NCI-H146 treated with DMSO at 0.1 percent for 48 hours (cell line): ENCODE measurements around the gene TPRN.

Experiments
- DNase-seq: peaks from one replicate; lab custom pipeline; 2025; ENCODE audit not compliant: unreplicated experiment; lab: John Stamatoyannopoulos, UW

TPRN gene

DNA sequence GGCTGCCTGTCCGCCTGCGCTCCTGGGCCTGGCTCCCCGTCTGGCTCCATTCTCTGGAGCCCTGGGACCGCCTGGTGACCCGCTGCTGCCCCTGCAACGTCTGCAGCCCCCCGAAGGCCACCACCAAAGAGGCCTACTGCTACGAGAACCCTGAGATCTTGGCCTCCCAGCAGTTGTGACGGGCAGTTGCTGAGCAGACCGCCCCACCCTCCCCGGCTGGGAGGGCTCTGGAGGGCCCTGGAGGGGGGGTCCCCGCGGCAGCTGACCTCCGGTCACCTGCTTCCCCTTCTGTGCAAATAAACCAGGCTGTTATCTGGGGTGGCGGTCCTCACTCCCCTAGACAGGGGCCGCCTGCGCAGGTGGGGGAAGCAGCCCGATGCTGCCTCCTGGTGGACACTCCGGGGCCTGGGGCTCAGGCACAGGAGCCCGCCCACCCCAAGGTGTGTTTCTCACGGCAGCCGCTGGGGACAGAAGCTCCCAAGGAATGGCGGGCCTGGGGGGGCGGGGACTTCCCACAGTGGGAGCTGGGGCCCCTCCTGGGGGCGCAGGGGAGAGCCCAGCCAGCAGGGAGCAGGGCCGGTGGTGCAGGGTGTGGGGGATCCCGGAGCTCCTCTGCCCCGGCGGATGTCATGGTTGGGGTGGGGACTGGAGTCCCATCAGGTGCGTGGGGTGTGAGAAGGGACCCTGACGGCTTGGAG lies 35.8 kb upstream of the TPRN start:
- DNase-seq: peak; percentile 57

DNA sequence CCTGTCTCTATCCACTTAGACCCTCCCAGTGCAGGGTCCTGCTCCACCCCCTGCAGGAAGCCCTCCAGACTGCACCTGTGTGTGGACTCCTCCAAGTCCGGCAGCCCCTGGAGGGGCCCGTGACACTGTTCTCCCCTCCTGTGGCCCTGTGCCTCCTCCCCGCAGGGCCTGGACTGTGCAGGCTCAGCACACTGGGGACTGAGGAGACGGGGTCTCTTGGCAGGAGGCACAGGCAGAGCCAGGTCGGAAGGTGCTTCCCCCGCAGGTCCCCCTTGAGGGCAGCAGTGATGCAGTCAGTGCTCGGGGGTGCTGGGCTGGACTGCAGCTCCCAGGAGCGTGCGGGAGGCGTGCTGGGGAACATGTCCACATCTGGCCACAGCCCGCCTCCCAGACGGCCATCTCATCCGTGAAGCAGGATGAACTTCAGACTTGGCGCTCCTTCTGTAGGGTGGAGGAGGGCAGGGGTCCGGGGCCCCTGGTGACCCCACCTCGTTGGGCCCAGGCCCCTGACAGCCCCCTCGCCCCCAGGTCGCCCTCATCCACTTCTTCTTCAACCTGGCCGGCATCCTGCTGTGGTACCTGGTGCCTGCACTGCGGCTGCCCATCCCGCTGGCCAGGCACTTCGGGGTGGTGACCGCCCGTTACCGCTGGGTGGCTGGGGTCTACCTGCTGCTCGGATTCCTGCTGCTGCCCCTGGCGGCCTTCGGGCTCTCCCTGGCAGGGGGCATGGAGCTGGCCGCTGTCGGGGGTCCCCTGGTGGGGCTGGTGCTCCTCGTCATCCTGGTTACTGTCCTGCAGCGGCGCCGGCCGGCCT lies 35.1 kb upstream of the TPRN start:
- DNase-seq: no peak

DNA sequence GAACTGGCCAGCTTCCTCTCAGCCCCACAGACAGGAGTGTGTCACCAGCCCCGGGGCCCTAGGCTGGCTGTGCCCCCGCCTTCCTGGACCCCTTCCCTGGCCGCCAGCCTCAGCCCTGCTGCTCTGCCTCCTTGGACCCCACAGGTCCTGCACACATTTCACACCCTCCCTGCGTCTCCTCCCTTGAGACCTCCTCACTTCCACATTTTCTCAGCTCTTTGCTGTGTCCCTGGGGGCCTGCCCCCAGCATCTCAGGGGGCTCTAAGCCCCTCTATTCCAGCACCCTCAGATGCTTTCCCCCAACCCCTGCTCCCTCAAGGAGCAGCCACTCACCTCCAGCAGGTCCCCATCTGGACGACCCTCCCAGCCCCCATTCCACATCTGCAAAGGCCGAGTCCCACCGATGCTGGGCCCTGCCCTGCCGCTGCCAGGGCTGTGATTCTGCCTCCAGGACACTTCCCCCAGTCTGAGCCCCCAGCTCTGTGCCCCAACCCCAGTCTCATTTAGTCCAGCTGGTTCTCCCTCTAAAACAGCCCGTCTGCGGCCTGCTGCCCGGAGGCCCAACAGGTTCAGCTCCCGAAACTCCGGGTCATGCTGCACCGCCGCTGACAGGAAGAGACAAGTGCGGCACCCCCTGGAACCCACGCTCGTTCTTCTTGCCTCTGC lies 34.4 kb upstream of the TPRN start:
- no peak for DNase-seq

DNA sequence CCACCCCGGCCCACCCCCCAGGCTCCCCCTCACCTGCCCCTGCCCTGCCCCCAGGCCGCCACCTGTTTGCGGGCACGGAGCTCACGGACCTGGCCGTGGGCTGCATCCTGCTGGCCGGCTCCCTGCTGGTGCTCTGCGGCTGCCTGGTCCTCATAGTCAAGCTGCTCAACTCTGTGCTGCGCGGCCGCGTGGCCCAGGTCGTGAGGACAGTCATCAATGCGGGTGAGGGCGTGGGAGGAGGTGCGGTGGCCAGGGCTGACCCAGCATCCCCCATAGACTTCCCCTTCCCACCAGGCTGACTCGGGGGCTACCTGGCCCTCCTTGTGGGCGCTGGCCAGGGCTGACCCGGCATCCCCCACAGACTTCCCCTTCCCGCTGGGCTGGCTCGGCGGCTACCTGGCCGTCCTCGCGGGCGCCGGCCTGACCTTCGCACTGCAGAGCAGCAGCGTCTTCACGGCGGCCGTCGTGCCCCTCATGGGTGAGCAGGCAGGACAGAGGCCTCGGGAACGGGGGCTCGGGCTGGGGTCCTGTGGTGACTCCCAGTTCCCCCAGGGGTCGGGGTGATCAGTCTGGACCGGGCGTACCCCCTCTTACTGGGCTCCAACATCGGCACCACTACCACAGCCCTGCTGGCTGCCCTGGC lies 33.6 kb upstream of the TPRN start:
- no peak for DNase-seq

DNA sequence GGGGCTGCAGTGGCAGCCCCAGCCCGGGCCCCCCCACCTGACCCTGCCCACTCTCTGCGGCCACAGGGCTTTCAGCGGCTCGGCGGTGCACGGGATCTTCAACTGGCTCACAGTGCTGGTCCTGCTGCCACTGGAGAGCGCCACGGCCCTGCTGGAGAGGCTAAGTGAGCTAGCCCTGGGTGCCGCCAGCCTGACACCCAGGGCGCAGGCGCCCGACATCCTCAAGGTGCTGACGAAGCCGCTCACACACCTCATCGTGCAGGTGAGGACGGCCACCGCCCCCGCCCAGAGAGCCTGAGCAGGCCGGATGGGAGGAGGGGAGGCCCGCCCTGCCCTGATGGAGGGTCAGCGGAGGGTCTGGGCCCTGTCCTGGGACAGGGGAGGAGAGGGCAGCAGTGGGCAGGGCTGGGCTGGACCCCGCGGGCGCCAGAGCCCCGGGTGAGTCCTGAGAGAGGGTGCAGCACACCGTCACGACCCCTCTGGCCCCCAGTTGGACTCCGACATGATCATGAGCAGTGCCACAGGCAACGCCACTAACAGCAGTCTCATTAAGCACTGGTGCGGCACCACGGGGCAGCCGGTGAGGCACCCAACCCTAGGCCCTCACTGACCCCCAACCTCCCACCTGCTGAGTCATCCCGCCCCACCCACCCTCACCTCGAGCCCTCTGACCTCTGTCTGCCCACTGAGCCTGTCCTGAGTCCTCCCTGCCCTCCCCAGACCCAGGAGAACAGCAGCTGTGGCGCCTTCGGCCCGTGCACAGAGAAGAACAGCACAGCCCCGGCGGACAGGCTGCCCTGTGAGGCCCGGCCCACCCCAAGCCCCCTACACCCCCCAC lies 32.8 kb upstream of the TPRN start:
- DNase-seq: no peak

DNA sequence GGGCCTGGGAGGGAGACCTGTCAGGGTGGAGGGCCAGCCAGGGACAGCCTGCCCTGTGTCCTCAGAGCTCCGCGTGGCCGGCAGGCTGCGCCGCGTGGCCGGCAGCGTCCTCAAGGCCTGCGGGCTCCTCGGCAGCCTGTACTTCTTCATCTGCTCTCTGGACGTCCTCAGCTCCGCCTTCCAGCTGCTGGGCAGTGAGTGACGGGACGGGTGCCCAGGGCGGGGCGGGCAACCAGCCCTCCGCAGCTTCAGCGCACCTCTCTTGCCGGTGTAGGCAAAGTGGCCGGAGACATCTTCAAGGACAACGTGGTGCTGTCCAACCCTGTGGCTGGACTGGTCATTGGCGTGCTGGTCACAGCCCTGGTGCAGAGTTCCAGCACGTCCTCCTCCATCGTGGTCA lies 32.0 kb upstream of the TPRN start:
- DNase-seq: no peak

DNA sequence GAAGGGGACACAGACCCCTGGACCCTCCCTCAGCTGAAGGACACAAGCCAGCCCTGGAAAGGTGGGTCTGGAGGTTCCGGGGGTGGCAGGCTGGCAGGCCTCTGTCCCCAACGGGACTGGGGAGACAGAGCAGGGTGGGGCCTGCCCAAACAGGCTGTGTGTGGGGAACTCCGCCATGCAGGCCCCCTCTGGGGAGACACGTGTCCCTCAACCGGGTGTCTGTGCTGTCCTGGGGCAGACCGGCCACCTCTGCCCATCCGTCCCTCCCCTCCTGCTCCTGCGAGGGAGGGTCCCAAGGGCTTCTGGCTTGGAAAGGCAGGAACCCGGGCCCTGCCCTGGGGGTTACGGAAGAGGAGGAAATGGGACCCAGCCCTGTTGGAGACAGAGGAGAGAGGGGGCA lies 31.6 kb upstream of the TPRN start:
- DNase-seq: no peak

DNA sequence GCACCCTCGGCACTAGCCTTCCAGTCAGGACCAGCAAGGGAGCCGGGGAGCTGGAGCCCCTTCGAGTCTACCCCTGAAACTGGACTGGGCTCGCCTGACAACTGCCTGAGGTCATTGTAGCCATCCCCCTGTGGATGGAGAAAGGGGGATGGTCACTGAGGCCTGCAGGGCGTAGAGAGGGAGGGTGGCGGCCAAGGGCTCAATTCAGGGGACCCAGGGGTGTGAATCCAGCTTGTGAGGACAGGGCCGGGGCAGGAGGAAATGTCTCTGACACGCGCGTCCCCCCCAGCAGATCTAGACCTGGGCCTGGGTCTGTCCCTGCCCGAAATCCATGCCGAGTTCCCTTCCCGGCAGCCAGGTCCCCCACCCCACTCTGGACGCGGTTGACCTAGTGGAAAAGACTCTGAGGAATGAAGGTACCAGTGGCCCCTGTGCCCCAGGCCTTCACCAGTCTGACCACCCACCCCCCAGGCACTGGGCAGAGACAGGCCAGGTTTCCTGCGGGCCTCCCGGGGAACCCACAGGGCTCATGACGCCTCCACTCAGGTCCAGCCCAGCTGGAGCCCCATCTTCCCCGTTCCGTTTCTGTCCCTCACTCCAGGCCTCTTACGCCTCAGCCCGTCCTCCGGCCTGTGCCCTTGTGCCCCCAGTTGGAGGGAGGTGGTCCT lies 31.0 kb upstream of the TPRN start:
- no peak for DNase-seq

DNA sequence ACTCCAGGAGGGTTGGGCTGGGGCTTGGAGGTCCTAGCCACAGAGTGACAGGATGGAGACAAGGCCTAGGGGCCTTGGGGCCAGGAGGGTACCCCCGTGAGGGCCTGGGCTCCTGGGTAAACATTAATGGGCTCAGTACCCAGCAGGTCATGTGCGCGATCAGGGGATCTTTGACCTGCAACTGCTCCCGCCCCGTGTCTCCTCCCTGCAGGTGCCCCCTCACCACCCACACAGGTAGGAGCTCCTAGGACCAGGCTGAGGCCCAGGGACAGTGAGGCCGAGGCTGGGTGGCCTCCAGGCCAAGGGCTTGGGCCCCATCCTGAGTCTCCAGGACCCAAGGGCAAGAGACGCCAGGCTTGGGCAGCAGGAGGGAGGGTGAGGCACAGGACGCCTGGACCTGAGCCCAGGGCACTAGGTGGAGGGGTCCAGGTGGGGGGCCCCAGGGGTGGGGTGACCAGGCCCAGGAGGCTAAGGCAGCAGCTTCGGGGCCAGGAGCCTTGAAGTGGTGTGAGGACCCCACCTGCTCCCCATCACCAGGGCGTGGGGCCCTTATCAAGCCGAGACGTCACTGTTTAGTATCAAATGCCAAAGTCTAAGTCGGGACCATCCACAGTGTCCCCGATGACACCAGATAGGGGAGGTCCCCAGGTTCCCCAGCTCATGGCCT lies 30.3 kb upstream of the TPRN start, which contains the start of gene SLC34A3:
Gene SLC34A3 (plus strand): TSS at position 197 of the 667 bp plus-strand sequence. CDS start 802 bp downstream, outside the sequence.
- DNase-seq: no peak

DNA sequence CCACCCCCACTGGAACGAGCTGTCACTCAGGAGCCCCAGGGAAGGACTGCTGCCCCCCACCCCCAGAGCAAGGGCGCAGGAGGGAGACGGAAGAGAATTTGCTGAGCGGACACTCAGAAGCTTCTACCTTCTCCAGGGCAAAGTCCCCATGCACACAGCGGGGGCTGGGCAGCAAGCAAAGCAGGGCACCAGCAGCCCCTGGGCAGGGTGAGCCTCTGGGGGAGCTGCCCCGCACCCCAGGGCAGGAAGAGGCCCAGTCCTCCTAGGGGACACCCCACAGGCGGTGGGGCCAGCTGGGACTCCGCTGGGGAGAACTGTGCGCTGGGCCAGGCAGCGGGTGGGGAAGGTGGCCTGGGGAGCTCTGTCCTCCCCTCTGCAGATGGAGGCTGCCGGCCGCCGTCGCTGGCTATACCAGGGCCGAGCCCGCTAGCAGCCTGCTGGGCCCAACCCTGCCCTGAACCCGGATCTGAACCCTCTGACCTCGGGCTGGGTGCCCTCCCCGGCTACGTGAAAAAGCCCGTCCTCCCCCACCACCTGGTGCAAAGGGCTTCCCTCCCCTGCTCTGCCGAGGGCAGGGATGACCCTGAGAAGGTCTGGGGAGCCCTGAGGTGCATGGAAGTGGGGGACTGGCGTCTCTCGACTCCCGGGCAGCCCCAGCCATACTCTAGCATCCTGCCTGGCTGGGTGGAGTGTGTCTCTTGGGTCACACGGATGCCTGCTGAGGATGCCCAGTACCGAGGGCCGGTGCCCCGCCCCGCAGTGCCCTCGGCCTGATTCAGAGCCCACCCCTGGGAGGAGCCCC lies 29.6 kb upstream of the TPRN start:
- no peak for DNase-seq

DNA sequence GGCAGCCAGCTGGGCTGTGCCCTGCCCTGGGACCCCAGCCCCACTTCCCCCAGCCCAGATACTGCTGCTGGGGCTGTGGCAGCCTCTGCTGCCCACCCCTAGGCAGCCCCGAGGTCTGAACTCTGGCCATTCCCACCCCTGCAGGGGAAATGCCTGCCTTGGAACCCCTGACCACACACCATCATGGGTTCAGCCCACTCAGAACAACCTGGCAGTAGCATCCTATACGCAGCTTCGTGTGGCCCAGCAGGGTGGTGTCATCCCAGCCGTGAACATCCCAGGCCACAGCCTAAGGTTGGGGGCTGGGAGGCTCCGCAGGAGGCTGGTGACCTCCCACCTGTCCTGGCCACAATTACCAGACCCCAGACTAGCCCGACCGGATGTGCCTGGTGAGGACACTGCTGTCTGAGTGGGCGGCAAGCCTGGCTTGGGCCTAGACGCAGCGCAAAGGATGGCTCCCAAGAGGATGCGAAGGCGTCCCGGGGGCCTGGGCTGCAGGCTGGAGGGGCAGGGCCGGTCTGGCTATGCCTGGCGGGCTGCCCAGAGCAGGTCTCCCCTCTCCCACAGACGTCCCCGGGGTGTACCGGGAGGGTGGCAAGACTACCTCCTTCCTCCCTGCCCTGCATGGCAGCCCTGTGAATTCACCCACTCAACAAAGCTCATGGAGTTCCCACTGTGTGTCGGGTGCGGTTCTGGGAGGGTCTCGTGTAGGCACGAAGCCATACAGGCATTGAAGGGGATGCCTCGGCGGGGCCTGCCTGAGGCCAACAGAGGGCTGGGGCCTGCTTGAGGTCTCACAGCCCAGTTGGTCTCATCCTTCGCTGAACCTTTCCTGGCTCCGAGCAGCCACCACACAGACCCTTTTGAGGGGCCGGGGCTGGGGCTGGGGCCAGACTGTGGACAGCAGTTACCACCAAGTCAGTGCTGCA lies 28.7 kb upstream of the TPRN start:
- DNase-seq: no peak

DNA sequence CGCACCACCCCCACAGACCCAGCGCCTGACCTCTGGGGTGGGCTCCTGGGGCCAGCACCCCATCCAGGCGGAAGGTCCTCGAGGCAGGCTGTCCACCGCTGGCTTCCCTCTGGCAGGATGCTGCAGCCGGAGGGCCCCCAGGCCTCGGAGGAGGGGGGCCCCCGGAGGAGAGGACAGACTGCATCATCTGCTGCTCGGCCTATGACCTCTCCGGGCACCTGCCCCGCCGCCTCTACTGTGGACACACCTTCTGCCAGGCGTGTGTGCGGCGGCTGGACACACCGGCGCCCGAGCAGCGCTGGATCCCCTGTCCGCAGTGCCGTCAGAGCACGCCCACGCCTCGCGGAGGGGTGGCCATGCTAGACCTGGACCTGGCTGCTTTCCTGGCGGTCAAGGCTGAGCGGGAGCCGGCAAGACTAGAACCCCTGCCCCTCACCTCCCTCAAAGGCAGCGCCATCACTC lies 28.0 kb upstream of the TPRN start:
- no peak for DNase-seq

DNA sequence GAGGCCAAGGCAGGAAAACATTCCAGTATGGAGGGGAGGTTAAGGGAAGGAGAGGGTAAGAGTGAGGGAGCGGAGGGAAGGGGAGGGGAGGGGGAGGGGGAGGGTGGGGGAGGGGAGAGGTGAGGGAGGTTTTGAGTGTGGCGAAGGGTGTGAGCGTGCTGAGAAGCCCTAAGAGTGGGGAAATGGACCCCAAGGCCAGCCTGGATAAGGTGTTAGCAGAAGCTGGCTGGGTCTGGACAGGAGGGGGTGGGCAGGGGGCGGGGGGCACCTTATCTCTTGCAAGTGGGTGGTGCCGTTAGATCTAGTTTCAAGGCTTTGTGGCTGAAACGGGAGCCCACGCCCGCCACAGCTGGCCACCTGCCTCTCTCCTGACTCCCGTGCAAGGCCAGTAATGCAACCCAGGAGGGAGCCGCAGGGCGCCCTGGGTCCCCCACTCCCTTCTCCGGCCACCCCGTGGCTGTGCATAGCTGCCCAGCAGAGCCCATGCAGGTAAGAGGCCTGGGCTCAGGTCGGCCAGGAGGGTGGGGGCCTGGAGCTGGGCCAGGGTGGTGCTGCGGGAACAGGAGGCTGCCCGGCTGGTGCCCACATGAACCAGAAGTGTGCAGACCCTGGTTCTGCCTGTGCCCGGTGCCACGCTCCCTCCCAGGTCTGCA lies 27.4 kb upstream of the TPRN start:
- DNase-seq: no peak

DNA sequence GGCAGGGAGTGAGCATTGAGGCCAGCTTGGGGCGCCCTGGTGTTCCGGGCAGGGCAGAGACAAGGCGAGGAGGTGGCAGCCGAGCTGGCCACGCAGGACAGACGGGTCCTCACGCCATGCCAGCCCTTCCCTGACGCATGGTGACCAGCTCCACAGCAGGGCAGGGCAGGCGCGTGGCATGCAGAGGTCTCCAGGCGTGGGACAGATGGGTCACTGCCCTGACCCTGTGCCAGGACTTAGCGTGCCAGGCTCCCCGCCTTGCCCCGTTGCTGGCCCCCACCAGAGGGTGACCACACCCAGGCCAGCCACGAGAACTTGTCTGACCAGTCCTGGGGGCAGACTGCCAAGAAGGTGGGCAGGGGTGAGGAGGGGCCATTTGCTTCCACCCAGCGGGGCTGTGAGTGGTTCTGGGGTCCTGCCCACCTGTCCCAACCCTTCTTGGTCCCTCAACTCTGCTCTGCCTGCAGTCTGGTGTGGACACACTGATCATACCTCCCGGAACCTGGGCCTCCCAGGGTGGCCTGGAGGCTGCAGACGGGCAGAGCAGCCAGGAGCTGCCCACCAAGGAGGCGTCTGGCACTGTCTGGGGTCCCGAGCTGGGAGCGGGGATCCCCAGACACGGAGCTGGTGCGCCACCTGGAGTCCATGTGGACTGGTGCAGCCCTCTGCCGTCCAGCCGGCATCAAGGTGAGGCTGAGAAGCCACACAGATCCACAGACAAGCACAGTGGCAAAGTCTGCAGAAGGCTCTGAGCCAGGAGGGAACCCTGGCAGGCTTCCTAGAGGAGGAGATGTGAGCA lies 26.7 kb upstream of the TPRN start, which contains the start of gene RNF224:
Gene RNF224 (plus strand): TSS at position 449 of the 799 bp plus-strand sequence. CDS start 834 bp downstream, outside the sequence.
- DNase-seq: no peak

DNA sequence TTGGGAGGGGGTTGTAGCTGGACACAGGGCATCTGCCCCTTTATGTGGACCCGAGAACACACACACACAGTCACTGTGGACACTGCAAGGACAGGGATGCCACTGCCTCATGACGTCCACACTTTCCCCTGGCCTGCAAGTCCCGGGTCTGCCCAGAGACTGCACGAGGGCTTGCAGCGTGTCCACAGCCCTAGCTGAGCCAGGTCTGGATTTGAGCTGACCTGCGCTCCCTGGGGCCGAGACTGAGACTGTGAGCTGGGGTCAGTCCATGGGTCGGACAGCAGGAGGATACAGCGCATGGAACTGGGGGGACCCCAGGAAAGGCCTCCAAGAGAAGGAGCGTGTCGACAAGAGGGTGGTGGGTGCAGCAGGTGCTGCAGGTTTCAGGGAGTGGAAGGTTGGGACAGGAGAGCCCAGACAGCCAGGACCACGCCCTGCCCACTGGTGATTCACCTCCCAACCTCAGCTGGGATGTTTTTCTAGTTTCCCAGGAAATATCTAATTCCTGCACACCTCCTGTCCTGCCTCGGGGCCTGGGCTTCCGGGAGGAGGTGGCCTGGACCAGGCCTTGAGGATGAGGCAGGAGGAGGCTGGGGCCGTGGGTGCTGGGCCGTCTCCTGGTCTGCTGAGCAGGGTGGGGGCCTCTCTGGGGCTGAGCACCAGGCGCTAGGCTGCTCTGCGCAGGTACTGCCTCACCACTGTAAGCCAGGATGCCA lies 26.0 kb upstream of the TPRN start:
- DNase-seq: no peak
